Activated CD4-positive, alpha-beta T cell treated with anti-CD3 and anti-CD28 coated beads for 36 hours (primary cell): Measurements from ENCODE around the gene PPEF2. TPM values are rescaled to one million over a fixed set of nuclear protein-coding genes. Genes with fewer than 3 reads are reported as not detected.
"Not testable (repeated sequence)": the region's sequence is repeated elsewhere in the genome, so short reads cannot be mapped to it uniquely, and the experiment has no call there.

ENCODE experiments used
- ATAC-seq: fragments of 200-7000 bp; cut with Tn5 transposase; one replicate; pipeline ENCODE4 v1.10.0; 2021; ENCODE audit warnings: mild to moderate bottlenecking, moderate library complexity
- CTCF ChIA-PET: fragments of 350-600 bp; sonication (Branson Sonifier 250); formaldehyde crosslinking; loops from one replicate; lab custom pipeline; 2021; ENCODE audit warnings: antibody characterized with exemption; lab: Charles Lee
- POLR2A ChIA-PET: fragments of 350-600 bp; sonication (Branson Sonifier 250); formaldehyde crosslinking; loops from one replicate; lab custom pipeline; 2021; ENCODE audit warnings: antibody characterized with exemption, inconsistent platforms; lab: Charles Lee
- DNase-seq: peaks from one replicate; pipeline ENCODE4 v3.0.0-alpha.2; 2020
- H3K27ac Mint-ChIP-seq: one replicate; pipeline ENCODE4 v1.8.0; 2021; ENCODE audit warnings: mixed read lengths
- H3K27me3 Mint-ChIP-seq: one replicate; pipeline ENCODE4 v1.8.0; 2021; ENCODE audit warnings: mixed read lengths
- H3K36me3 Mint-ChIP-seq: one replicate; pipeline ENCODE4 v1.8.0; 2021; ENCODE audit warnings: low read depth, mixed read lengths
- H3K4me1 Mint-ChIP-seq: one replicate; pipeline ENCODE4 v1.8.0; 2021; ENCODE audit warnings: mixed read lengths
- H3K4me3 Mint-ChIP-seq: one replicate; pipeline ENCODE4 v1.8.0; 2021; ENCODE audit warnings: mild to moderate bottlenecking, moderate library complexity, mixed read lengths
- H3K9me3 Mint-ChIP-seq: one replicate; pipeline ENCODE4 v1.8.0; 2021; ENCODE audit warnings: low read depth, mixed read lengths
- intact Hi-C, 2 experiments: fragments of 100-400 bp; cut with DNase I in 1 of 2; cut with micrococcal nuclease in 1 of 2; formaldehyde crosslinking; loops; one replicate each; pipeline versions ENCODE4 v1.14.2 to v1.15.1; 2022 to 2024; cut with DNase I, micrococcal nuclease
- total RNA-seq, 2 experiments: library from RNA; stranded (reverse); gene quantifications; one replicate each; pipeline ENCODE4 v1.2.3, GENCODE V29; 2021

Gene PPEF2
- total RNA-seq, 2 experiments from 2014 or later: 0.09 to 0.14 TPM

- no peaks in the 10 kb centered on the region for H3K27me3 Mint-ChIP-seq
- POLR2A ChIA-PET: no interaction called here
- H3K9me3 Mint-ChIP-seq: peaks cover 2% of the 10 kb centered on the region
- no peak overlapping the region for H3K27ac Mint-ChIP-seq
- no peaks in the 10 kb centered on the region for H3K4me1 Mint-ChIP-seq
- no peak overlapping the region for H3K4me3 Mint-ChIP-seq
- intact Hi-C loops: no loop called here
- no peaks in the 10 kb centered on the region for H3K36me3 Mint-ChIP-seq
- ATAC-seq (no peak), DNase-seq (no peak)
- CTCF ChIA-PET: no interaction called here
Measured at GRCh38 chr4:75867130-75867529, 35.1 kb downstream of the PPEF2 start.

GRCh38 chr4:75860606-75861005, 41.6 kb downstream of the PPEF2 start:
- ATAC-seq: no peak
- ChIA-PET POLR2A (no interaction called here), CTCF (interaction anchor here (0.7 to 1.0 kb wide), 2 partner anchors 13 to 37 kb away, joined by 3 read pairs; no protein-coding TSS in a partner anchor)
- no peak for DNase-seq
- no peak overlapping the region for H3K27ac Mint-ChIP-seq
- intact Hi-C loops: no loop called here
- peaks cover 2% of the 10 kb centered on the region for H3K9me3 Mint-ChIP-seq
- H3K4me3 Mint-ChIP-seq: no peak overlapping the region
- no peaks in the 10 kb centered on the region for H3K36me3 Mint-ChIP-seq
- no peaks in the 10 kb centered on the region for H3K4me1 Mint-ChIP-seq
- H3K27me3 Mint-ChIP-seq: no peaks in the 10 kb centered on the region

GRCh38 chr4:75858721-75859120, 43.5 kb downstream of the PPEF2 start:
- no peak for ATAC-seq
- CTCF ChIA-PET: interaction anchor here (1.1 kb wide), 1 partner anchor 10 kb away, joined by 3 read pairs; no protein-coding TSS in a partner anchor
- no peaks in the 10 kb centered on the region for H3K36me3 Mint-ChIP-seq
- no peak overlapping the region for H3K27ac Mint-ChIP-seq
- peaks cover 2% of the 10 kb centered on the region for H3K9me3 Mint-ChIP-seq
- H3K4me1 Mint-ChIP-seq: no peaks in the 10 kb centered on the region
- POLR2A ChIA-PET: no interaction called here
- peaks cover 5% of the 10 kb centered on the region for H3K27me3 Mint-ChIP-seq
- no peak overlapping the region for H3K4me3 Mint-ChIP-seq
- intact Hi-C loops: no loop called here
- DNase-seq: no peak

- no peak overlapping the region for H3K4me3 Mint-ChIP-seq
- ChIA-PET CTCF (no interaction called here), POLR2A (no interaction called here)
- no peaks in the 10 kb centered on the region for H3K9me3 Mint-ChIP-seq
- ATAC-seq (peak; percentile 27), DNase-seq (peak; percentile 5)
- no peaks in the 10 kb centered on the region for H3K36me3 Mint-ChIP-seq
- H3K27ac Mint-ChIP-seq: no peak overlapping the region
- H3K4me1 Mint-ChIP-seq: peaks cover 9% of the 10 kb centered on the region
- peaks cover 7% of the 10 kb centered on the region for H3K27me3 Mint-ChIP-seq
- intact Hi-C loops: loop anchor here (2.0 kb wide), 2 partner anchors 125 to 975 kb away; partner anchors contain the start of gene USO1 (in 1 of the 2)
Measured at GRCh38 chr4:75849461-75849860, 52.8 kb downstream of the PPEF2 start.

- H3K27ac Mint-ChIP-seq: no peak overlapping the region
- peak; percentile 69 for ATAC-seq
- DNase-seq: no peak
- peaks cover 9% of the 10 kb centered on the region for H3K4me1 Mint-ChIP-seq
- no peak overlapping the region for H3K4me3 Mint-ChIP-seq
- H3K27me3 Mint-ChIP-seq: peaks cover 4% of the 10 kb centered on the region
- no peaks in the 10 kb centered on the region for H3K36me3 Mint-ChIP-seq
- CTCF ChIA-PET: interaction anchor here (1.2 to 2.0 kb wide), 4 partner anchors 46 to 271 kb away, joined by 4 to 14 read pairs (median 6); partner anchors contain the start of gene USO1
- intact Hi-C loops: loop anchor here (1.0 to 2.0 kb wide), 3 partner anchors 124 to 974 kb away; partner anchors contain the start of gene USO1 (in 2 of the 2)
- H3K9me3 Mint-ChIP-seq: no peaks in the 10 kb centered on the region
- POLR2A ChIA-PET: no interaction called here
Measured at GRCh38 chr4:75848891-75849290, 53.4 kb downstream of the PPEF2 start.

GRCh38 chr4:75848171-75848760, 54.0 kb downstream of the PPEF2 start:
- H3K36me3 Mint-ChIP-seq, H3K4me1 Mint-ChIP-seq, H3K4me3 Mint-ChIP-seq, H3K27me3 Mint-ChIP-seq, H3K9me3 Mint-ChIP-seq, H3K27ac Mint-ChIP-seq: not testable (repeated sequence)
- CTCF ChIA-PET: interaction anchor here (0.6 to 2.0 kb wide), 32 partner anchors 9 to 975 kb away, joined by 3 to 14 read pairs (median 4); partner anchors contain the start of genes CXCL9, G3BP2 and USO1
- POLR2A ChIA-PET: interaction anchor here (0.7 kb wide), 2 partner anchors 9 to 124 kb away, joined by 3 to 4 read pairs; partner anchors contain the start of gene USO1
- peak; percentile 86 for ATAC-seq
- intact Hi-C loops: loop anchor here (1.0 to 2.0 kb wide), 3 partner anchors 123 to 973 kb away; partner anchors contain the start of gene USO1 (in 2 of the 2)
- peak; percentile 43 for DNase-seq

- CTCF ChIA-PET: interaction anchor here (0.9 to 1.3 kb wide), 2 partner anchors 11 to 50 kb away, joined by 4 to 5 read pairs; no protein-coding TSS in a partner anchor
- Mint-ChIP-seq H3K4me3 (no peak overlapping the region), H3K9me3 (no peaks in the 10 kb centered on the region), H3K4me1 (peaks cover 9% of the 10 kb centered on the region), H3K27ac (no peak overlapping the region), H3K27me3 (no peaks in the 10 kb centered on the region), H3K36me3 (no peaks in the 10 kb centered on the region)
- no peak for DNase-seq
- intact Hi-C loops: no loop called here
- POLR2A ChIA-PET: no interaction called here
- no peak for ATAC-seq
Measured at GRCh38 chr4:75845992-75846391, 56.3 kb downstream of the PPEF2 start.

- no peaks in the 10 kb centered on the region for H3K27me3 Mint-ChIP-seq
- H3K9me3 Mint-ChIP-seq: no peaks in the 10 kb centered on the region
- ChIA-PET POLR2A (no interaction called here), CTCF (interaction anchor here (0.8 kb wide), 1 partner anchor 44 kb away, joined by 3 read pairs; no protein-coding TSS in a partner anchor)
- H3K4me1 Mint-ChIP-seq: peaks cover 4% of the 10 kb centered on the region
- H3K27ac Mint-ChIP-seq: no peak overlapping the region
- ATAC-seq (no peak), DNase-seq (no peak)
- intact Hi-C loops: no loop called here
- no peak overlapping the region for H3K4me3 Mint-ChIP-seq
- H3K36me3 Mint-ChIP-seq: no peaks in the 10 kb centered on the region
Measured at GRCh38 chr4:75844151-75844662, 58.0 kb downstream of the PPEF2 start.

- intact Hi-C loops: no loop called here
- POLR2A ChIA-PET: no interaction called here
- H3K4me3 Mint-ChIP-seq: no peak overlapping the region
- ATAC-seq (no peak), DNase-seq (no peak)
- H3K27me3 Mint-ChIP-seq: no peaks in the 10 kb centered on the region
- H3K9me3 Mint-ChIP-seq: no peaks in the 10 kb centered on the region
- CTCF ChIA-PET: interaction anchor here (0.8 kb wide), 1 partner anchor 44 kb away, joined by 3 read pairs; no protein-coding TSS in a partner anchor
- H3K27ac Mint-ChIP-seq: no peak overlapping the region
- no peaks in the 10 kb centered on the region for H3K4me1 Mint-ChIP-seq
- H3K36me3 Mint-ChIP-seq: no peaks in the 10 kb centered on the region
Measured at GRCh38 chr4:75843596-75843995, 58.7 kb downstream of the PPEF2 start.

- Mint-ChIP-seq H3K9me3 (no peaks in the 10 kb centered on the region), H3K27me3 (no peaks in the 10 kb centered on the region), H3K27ac (no peak overlapping the region), H3K4me3 (no peak overlapping the region), H3K4me1 (no peaks in the 10 kb centered on the region), H3K36me3 (no peaks in the 10 kb centered on the region)
- ATAC-seq (no peak), DNase-seq (no peak)
- ChIA-PET CTCF (interaction anchor here (0.9 kb wide), 1 partner anchor 15 kb away, joined by 3 read pairs; no protein-coding TSS in a partner anchor), POLR2A (no interaction called here)
- intact Hi-C loops: no loop called here
Measured at GRCh38 chr4:75841641-75842520, 60.4 kb downstream of the PPEF2 start.

- Mint-ChIP-seq H3K36me3 (no peaks in the 10 kb centered on the region), H3K27ac (no peak overlapping the region), H3K4me3 (no peak overlapping the region), H3K9me3 (no peaks in the 10 kb centered on the region), H3K27me3 (peaks cover 3% of the 10 kb centered on the region), H3K4me1 (no peaks in the 10 kb centered on the region)
- DNase-seq (no peak), ATAC-seq (no peak)
- intact Hi-C loops: no loop called here
- POLR2A ChIA-PET: no interaction called here
- CTCF ChIA-PET: interaction anchor here (1.6 to 1.7 kb wide), 2 partner anchors 11 to 13 kb away, joined by 4 to 9 read pairs; no protein-coding TSS in a partner anchor
Measured at GRCh38 chr4:75834772-75835154, 67.5 kb downstream of the PPEF2 start.
